Keratinocyte (primary cell): Measurements from ENCODE around the gene ADAMTS1. TPM values are rescaled to one million over a fixed set of nuclear protein-coding genes. Genes with fewer than 3 reads are reported as not detected.

ENCODE experiments used
- DNase-seq: peaks from one replicate; pipeline ENCODE4 v3.0.0-alpha.2; 2011; ENCODE audit warnings: low read depth, missing footprints, low spot score
- FAIRE-seq: peaks from 2 replicates; lab custom pipeline; 2011; peaks lifted over from hg19 to GRCh38; lab: Jason Lieb, UNC
- H2AFZ ChIP-seq: 2 replicates; pipeline ENCODE4 v1.6.0; 2012; ENCODE audit warnings: low read length, control low read depth, inconsistent platforms; ENCODE audit not compliant: control insufficient read depth
- H3K27ac ChIP-seq: 2 replicates; pipeline ENCODE4 v1.5.1; 2011; ENCODE audit warnings: low read length; ENCODE audit not compliant: control insufficient read depth, insufficient read depth
- H3K27me3 ChIP-seq: 3 replicates; pipeline ENCODE4 v1.6.0; 2011; ENCODE audit warnings: low read length; ENCODE audit not compliant: control insufficient read depth, insufficient read depth; ENCODE audit errors: extremely low read depth
- H3K36me3 ChIP-seq, 2 experiments: 2 replicates in 1 of 2; 3 replicates in 1 of 2; pipeline ENCODE4 v1.5.1; 2011; ENCODE audit warnings: low read length in 2 of 2, mild to moderate bottlenecking in 1 of 2; ENCODE audit not compliant: control insufficient read depth in 2 of 2, insufficient read depth in 2 of 2; ENCODE audit errors: extremely low read depth in 1 of 2
- H3K4me1 ChIP-seq: 3 replicates; pipeline ENCODE4 v1.5.1; 2011; ENCODE audit warnings: low read length; ENCODE audit not compliant: control insufficient read depth, insufficient read depth; ENCODE audit errors: extremely low read depth
- H3K4me2 ChIP-seq: 3 replicates; pipeline ENCODE4 v1.6.0; 2011; ENCODE audit warnings: low read depth, low read length; ENCODE audit not compliant: control insufficient read depth, insufficient read depth; ENCODE audit errors: extremely low read depth
- H3K4me3 ChIP-seq, 3 experiments: fragments of 200-600 bp in 1 of 3; sonication (generic) in 1 of 3; 2 replicates in 2 of 3; 3 replicates in 1 of 3; pipeline ENCODE4 v1.5.1; 2011 to 2016; ENCODE audit warnings: low read length in 3 of 3, mild to moderate bottlenecking in 3 of 3, control low read depth in 2 of 3, inconsistent platforms in 1 of 3, low read depth in 1 of 3, mixed read lengths in 1 of 3, mixed run types in 1 of 3, moderate library complexity in 1 of 3; ENCODE audit not compliant: control insufficient read depth in 2 of 3, insufficient read depth in 2 of 3; ENCODE audit errors: extremely low read depth in 1 of 3
- H3K79me2 ChIP-seq: 2 replicates; pipeline ENCODE4 v1.6.0; 2012; ENCODE audit warnings: low read length; ENCODE audit not compliant: control insufficient read depth, insufficient read depth
- H3K9ac ChIP-seq: 3 replicates; pipeline ENCODE4 v1.6.0; 2011; ENCODE audit warnings: low read length; ENCODE audit not compliant: control insufficient read depth, insufficient read depth; ENCODE audit errors: extremely low read depth
- H3K9me1 ChIP-seq: 3 replicates; pipeline ENCODE4 v1.6.0; 2011; ENCODE audit warnings: low read length; ENCODE audit not compliant: control insufficient read depth, insufficient read depth; ENCODE audit errors: extremely low read depth
- H3K9me3 ChIP-seq: 2 replicates; pipeline ENCODE4 v1.5.1; 2012; ENCODE audit warnings: low read depth, low read length; ENCODE audit not compliant: control insufficient read depth
- H4K20me1 ChIP-seq: 3 replicates; pipeline ENCODE4 v1.6.0; 2011; ENCODE audit warnings: low read length; ENCODE audit not compliant: control insufficient read depth, insufficient read depth; ENCODE audit errors: extremely low read depth
- CTCF ChIP-seq, 3 experiments: IDR thresholded peaks in 1 of 3; conservative IDR thresholded peaks in 1 of 3; optimal IDR thresholded peaks in 1 of 3; 2 replicates in 2 of 3; 3 replicates in 1 of 3; pipeline versions ENCODE3 to v1.5.1; 2011; ENCODE audit warnings: low read length in 3 of 3, mild to moderate bottlenecking in 3 of 3, moderate library complexity in 2 of 3, control low read depth in 1 of 3, inconsistent platforms in 1 of 3; ENCODE audit not compliant: insufficient read depth in 2 of 3; ENCODE audit errors: extremely low read depth in 1 of 3
- EZH2 ChIP-seq: IDR thresholded peaks from one replicate; pipeline ENCODE4 v1.6.1; 2012; ENCODE audit warnings: inconsistent platforms, mild to moderate bottlenecking, low read length, moderate library complexity
- dilution Hi-C: fragments of 300-500 bp; cut with MboI; formaldehyde crosslinking; loops from one replicate; pipeline ENCODE4 v1.7.0; 2020; ENCODE audit warnings: low sequenced_read_pairs; ENCODE audit not compliant: extremely low pct_ligation_motif_present
- polyA plus RNA-seq, 5 experiments: library from polyadenylated mRNA; depleted of rRNA in 3 of 5; stranded (reverse) in 3 of 5; stranded (forward) in 1 of 5; unstranded in 1 of 5; fragments of >200 nt; gene quantifications; 1 replicate in 1 of 5; 2 replicates in 3 of 5; 3 replicates in 1 of 5; pipeline versions ENCODE4 v1.2.1 to v1.2.3, GENCODE V29; 2011 to 2012; ENCODE audit warnings: missing spikeins in 2 of 5, low read depth in 1 of 5, low replicate concordance in 1 of 5

The ADAMTS1 gene
- polyA plus RNA-seq, 1 donor (not counting 4 experiments of a cell fraction or from before 2014, with no cell fraction given), result 344 TPM

DNA sequence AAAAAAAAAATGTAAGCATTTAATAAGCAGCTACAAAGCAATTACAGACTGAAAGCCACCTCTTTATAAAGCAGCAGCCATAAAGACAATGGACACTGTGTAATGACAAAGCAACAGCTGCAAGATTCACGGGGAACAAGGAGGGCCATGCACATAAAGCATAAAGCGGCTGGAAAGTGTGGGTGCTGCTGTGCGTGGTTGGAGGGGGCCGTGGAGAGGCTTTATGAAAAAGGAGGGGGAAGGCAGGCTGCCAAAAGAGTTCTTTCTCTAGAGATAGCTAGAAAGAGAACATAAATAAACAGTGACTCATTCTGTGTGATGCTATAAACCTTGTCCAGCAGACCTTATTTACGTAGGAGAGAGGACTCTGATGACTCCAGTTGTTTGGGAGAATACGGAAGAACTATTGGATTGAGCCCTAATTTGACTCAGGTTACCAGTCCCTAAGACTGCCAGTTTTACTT is 49.3 kb downstream of the ADAMTS1 start:
- dilution Hi-C loops, result no loop called here
- no peaks in the 10 kb centered on the region for H3K9me1 ChIP-seq
- DNase-seq (no peak), FAIRE-seq (no peak)
- no peak overlapping the region for H3K9ac ChIP-seq
- H3K9me3 ChIP-seq, result no peaks in the 10 kb centered on the region
- no peak overlapping the region for H2AFZ ChIP-seq
- no peaks in the 10 kb centered on the region for H3K36me3 ChIP-seq
- H4K20me1 ChIP-seq, result no peaks in the 10 kb centered on the region
- no peak overlapping the region for H3K4me3 ChIP-seq
- no peaks in the 10 kb centered on the region for H3K79me2 ChIP-seq
- H3K4me1 ChIP-seq, result no peaks in the 10 kb centered on the region
- no peak overlapping the region for H3K4me2 ChIP-seq
- TF ChIP-seq CTCF (optimal IDR thresholded peaks at IDR 0.05 in 1 of 3, IDR thresholded peaks at IDR 0.05 in 1 of 3, conservative IDR thresholded peaks at IDR 0.05 in 1 of 3; ENCODE audit: extremely low read depth in 1 of 3, insufficient read depth in 2 of 3, low read length in 3 of 3) (no peak), EZH2 (no peak)
- H3K27ac ChIP-seq, result no peak overlapping the region
- H3K27me3 ChIP-seq, result no peaks in the 10 kb centered on the region

- H3K79me2 ChIP-seq, result no peaks in the 10 kb centered on the region
- no peak overlapping the region for H3K27ac ChIP-seq
- no peaks in the 10 kb centered on the region for H3K4me1 ChIP-seq
- FAIRE-seq (no peak), DNase-seq (no peak)
- H3K36me3 ChIP-seq, result no peaks in the 10 kb centered on the region
- no peaks in the 10 kb centered on the region for H3K9me1 ChIP-seq
- no peaks in the 10 kb centered on the region for H3K9me3 ChIP-seq
- H3K9ac ChIP-seq, result no peak overlapping the region
- H3K4me2 ChIP-seq, result no peak overlapping the region
- no peaks in the 10 kb centered on the region for H3K27me3 ChIP-seq
- dilution Hi-C loops, result no loop called here
- H3K4me3 ChIP-seq, result no peak overlapping the region
- no peak overlapping the region for H2AFZ ChIP-seq
- H4K20me1 ChIP-seq, result no peaks in the 10 kb centered on the region
- TF ChIP-seq EZH2 (no peak), CTCF (optimal IDR thresholded peaks at IDR 0.05 in 1 of 3, IDR thresholded peaks at IDR 0.05 in 1 of 3, conservative IDR thresholded peaks at IDR 0.05 in 1 of 3; ENCODE audit: extremely low read depth in 1 of 3, insufficient read depth in 2 of 3, low read length in 3 of 3) (no peak)
These were observed 49.8 kb downstream of the ADAMTS1 start for GRCh38 chr21:26795412-26795805.
